Parathyroid adenoma (tissue), 2 donors: ENCODE measurements around the gene RAD1.
"Not testable (repeated sequence)": the region's sequence is repeated elsewhere in the genome, so short reads cannot be mapped to it uniquely, and the experiment has no call there.

Experiments
- H2AFZ ChIP-seq: fragments of 300-600 bp; sonication (generic); one replicate; pipeline ENCODE4 v1.7.0; 2017; ENCODE audit warnings: antibody characterized with exemption, mild to moderate bottlenecking
- H3K27ac ChIP-seq: fragments of 300-600 bp; sonication (generic); one replicate; pipeline ENCODE4 v1.7.0; 2017
- H3K27me3 ChIP-seq: fragments of 300-600 bp; sonication (generic); one replicate; pipeline ENCODE4 v1.7.0; 2017; ENCODE audit warnings: low read length; ENCODE audit not compliant: control insufficient read depth, insufficient read depth
- H3K36me3 ChIP-seq: fragments of 300-600 bp; sonication (generic); one replicate; pipeline ENCODE4 v1.7.0; 2017; ENCODE audit warnings: low read length; ENCODE audit not compliant: control insufficient read depth, insufficient read depth
- H3K4me1 ChIP-seq: fragments of 300-600 bp; sonication (generic); one replicate; pipeline ENCODE4 v1.7.0; 2017; ENCODE audit warnings: control low read depth
- H3K4me2 ChIP-seq: fragments of 300-600 bp; sonication (generic); one replicate; pipeline ENCODE4 v1.7.0; 2017; ENCODE audit warnings: low read length
- H3K4me3 ChIP-seq: fragments of 300-600 bp; sonication (generic); one replicate; pipeline ENCODE4 v1.7.0; 2017; ENCODE audit warnings: low read depth, low read length
- H3K79me2 ChIP-seq: fragments of 300-600 bp; sonication (generic); one replicate; pipeline ENCODE4 v1.7.0; 2017; ENCODE audit warnings: control low read depth
- H3K9ac ChIP-seq: fragments of 300-600 bp; sonication (generic); one replicate; pipeline ENCODE4 v1.7.0; 2017; ENCODE audit warnings: mild to moderate bottlenecking
- H3K9me3 ChIP-seq: fragments of 300-600 bp; sonication (generic); one replicate; pipeline ENCODE4 v1.7.0; 2017; ENCODE audit warnings: low read length; ENCODE audit not compliant: control insufficient read depth
- TF ChIP-seq, protein P1 (sequence below): fragments of 300-600 bp; sonication (generic); IDR thresholded peaks from one replicate; pipeline ENCODE4 v1.7.0; 2017; ENCODE audit warnings: antibody characterized with exemption, mild to moderate bottlenecking
- donor health status: primary hyperparathyroidism.

The RAD1 gene

DNA sequence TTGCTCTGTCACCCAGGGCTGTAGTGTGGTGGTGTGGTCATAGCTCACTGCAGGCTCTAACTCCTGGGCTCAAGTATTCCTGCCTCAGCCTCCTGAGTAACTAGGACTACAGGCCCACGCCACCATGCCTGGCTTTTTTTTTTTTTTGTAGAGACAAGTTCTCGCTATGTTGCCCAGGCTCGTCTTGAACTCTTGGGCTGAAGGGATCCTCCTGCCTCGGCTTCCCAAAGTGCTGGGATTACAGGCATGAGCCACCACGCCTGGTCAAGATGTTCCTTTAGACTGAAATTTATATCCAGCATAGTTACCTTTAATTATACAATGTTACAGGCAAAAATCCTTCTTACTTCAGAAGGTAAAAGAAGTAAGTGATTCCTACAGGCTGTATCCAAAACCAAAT lies 12.5 kb upstream of the RAD1 start:
- H3K9me3 ChIP-seq: no peaks in the 10 kb centered on the region
- no peaks in the 10 kb centered on the region for H3K36me3 ChIP-seq
- TF ChIP-seq, protein P1, sequence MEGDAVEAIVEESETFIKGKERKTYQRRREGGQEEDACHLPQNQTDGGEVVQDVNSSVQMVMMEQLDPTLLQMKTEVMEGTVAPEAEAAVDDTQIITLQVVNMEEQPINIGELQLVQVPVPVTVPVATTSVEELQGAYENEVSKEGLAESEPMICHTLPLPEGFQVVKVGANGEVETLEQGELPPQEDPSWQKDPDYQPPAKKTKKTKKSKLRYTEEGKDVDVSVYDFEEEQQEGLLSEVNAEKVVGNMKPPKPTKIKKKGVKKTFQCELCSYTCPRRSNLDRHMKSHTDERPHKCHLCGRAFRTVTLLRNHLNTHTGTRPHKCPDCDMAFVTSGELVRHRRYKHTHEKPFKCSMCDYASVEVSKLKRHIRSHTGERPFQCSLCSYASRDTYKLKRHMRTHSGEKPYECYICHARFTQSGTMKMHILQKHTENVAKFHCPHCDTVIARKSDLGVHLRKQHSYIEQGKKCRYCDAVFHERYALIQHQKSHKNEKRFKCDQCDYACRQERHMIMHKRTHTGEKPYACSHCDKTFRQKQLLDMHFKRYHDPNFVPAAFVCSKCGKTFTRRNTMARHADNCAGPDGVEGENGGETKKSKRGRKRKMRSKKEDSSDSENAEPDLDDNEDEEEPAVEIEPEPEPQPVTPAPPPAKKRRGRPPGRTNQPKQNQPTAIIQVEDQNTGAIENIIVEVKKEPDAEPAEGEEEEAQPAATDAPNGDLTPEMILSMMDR: no peak
- H3K4me1 ChIP-seq: peaks cover 11% of the 10 kb centered on the region
- no peak overlapping the region for H3K4me2 ChIP-seq
- H3K79me2 ChIP-seq: peaks cover 20% of the 10 kb centered on the region
- H3K4me3 ChIP-seq: no peak overlapping the region
- no peak overlapping the region for H3K27ac ChIP-seq
- no peak overlapping the region for H3K9ac ChIP-seq
- no peaks in the 10 kb centered on the region for H3K27me3 ChIP-seq
- no peak overlapping the region for H2AFZ ChIP-seq

DNA sequence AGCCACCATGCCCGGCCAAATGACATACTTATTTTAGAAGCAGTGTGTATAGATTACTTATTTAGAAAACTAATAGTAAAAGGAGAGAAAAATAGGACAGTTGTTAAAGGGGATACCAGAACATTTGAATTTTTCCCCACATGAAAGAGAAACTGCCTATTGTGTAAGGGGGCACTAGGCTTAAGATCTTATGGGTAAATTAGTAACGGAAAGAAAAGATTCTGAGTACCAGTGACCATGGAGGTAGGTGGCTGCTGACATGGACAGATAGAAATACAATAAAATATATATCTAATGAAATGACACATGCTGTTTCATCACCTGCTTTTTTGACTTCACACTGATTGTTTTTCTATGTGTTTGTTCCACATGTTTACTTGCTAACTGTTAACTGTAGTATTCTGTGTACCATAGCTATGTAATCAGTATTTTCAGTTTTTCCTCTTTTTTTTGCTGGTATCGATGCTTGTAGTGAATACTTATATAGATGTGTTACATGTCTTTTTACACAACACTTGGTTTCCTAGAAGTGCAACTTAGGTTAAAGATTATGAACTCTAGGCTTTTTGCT lies 11.1 kb upstream of the RAD1 start:
- Histone ChIP-seq H3K36me3 (no peaks in the 10 kb centered on the region), H3K4me1 (peaks cover 9% of the 10 kb centered on the region), H3K9ac (no peak overlapping the region), H3K79me2 (peaks cover 6% of the 10 kb centered on the region), H3K27me3 (no peaks in the 10 kb centered on the region), H3K27ac (no peak overlapping the region), H2AFZ (no peak overlapping the region), H3K4me2 (no peak overlapping the region), H3K9me3 (no peaks in the 10 kb centered on the region), H3K4me3 (no peak overlapping the region)
- TF ChIP-seq, protein P1: no peak

DNA sequence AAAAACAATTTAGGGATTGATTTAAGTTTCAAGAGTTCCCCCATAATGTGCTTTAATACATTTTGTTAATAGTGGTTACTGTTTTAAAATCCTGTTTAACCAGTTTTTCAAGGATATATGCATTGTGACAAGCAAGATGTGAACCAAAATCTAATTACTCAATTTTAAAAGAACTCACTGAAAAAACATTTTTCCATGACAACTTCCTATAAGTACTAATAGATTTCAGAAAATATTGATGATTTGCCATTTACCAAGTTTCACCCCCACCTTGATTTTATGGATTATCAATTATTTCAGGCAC lies 9.1 kb upstream of the RAD1 start:
- Histone ChIP-seq H2AFZ (no peak overlapping the region), H3K27ac (no peak overlapping the region), H3K4me3 (no peak overlapping the region), H3K9ac (no peak overlapping the region), H3K36me3 (no peaks in the 10 kb centered on the region), H3K4me2 (no peak overlapping the region), H3K4me1 (no peaks in the 10 kb centered on the region), H3K9me3 (no peaks in the 10 kb centered on the region), H3K27me3 (no peaks in the 10 kb centered on the region), H3K79me2 (peaks cover 2% of the 10 kb centered on the region)
- TF ChIP-seq, protein P1: no peak

DNA sequence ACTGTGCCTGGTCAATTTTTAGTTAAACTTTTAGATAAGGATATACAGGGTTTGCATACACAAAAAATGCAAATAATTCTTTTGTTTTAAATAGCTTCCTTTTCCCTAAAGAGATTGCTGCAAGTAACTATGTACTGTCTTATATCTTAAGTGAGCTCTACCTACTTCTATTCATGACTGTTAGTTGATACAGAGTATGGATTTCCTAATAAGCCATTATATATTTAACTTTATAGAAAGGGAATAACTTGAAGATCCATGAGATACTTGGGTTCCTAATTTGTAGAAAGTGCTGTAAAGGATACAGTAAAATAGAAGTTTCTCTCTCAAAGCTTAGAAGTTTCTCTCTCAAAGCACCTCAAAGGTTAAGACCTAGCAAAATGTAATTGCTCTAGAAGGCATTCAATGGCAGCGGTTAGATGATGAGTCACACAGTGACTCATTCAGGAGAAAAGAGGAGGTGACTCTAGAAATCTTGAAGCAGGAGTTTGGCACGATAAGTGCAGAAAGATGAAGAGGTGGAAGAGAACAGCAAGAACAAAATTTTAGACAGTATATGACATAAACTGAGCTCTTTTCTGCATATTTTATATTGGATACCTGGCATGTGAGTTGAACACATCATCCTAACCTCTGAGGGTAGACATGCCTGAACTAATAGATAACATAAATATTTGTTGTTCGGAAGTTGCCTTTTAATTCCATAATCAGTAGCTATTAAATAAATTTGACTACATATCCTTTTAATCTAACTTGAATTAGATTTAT lies 8.6 kb upstream of the RAD1 start:
- Histone ChIP-seq H3K27me3 (no peaks in the 10 kb centered on the region), H3K27ac (no peak overlapping the region), H3K4me1 (no peaks in the 10 kb centered on the region), H3K36me3 (no peaks in the 10 kb centered on the region), H3K4me2 (no peak overlapping the region), H2AFZ (no peak overlapping the region), H3K79me2 (peaks cover 2% of the 10 kb centered on the region), H3K4me3 (no peak overlapping the region), H3K9me3 (no peaks in the 10 kb centered on the region), H3K9ac (no peak overlapping the region)
- TF ChIP-seq, protein P1: no peak

DNA sequence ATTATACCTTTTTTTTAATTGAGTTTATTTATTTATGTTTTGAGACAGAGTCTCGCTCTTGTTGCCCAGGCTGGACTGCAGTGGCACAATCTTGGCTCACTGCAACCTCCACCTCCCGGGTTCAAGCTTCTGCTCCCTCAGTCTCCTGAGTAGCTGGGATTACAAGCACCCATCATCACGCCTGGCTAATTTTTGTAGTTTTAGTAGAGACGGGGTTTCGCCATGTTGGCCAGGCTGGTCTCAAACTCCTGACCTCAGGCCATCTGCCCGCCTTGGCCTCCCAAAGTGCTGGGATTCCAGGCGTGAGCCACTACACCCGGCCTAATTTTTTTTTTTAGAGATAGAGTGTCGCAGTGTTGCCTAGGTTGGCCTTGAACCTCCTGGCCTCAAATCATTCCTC lies 8.0 kb upstream of the RAD1 start:
- not testable (repeated sequence) for H3K36me3 ChIP-seq, H3K79me2 ChIP-seq, H3K9me3 ChIP-seq, H3K4me3 ChIP-seq, H3K27me3 ChIP-seq, H2AFZ ChIP-seq, H3K4me2 ChIP-seq, H3K27ac ChIP-seq, H3K9ac ChIP-seq, H3K4me1 ChIP-seq
